ENCODE measurements around the gene ATP11A.
"Not testable (repeated sequence)": the region's sequence is repeated elsewhere in the genome, so short reads cannot be mapped to it uniquely, and the experiment has no call there.

Gene ATP11A

GRCh38 chr13:112872657-112873631 lies 183.1 kb downstream of the ATP11A start:
- not testable (repeated sequence) for H3K9me3 ChIP-seq (ENCODE audit: control insufficient read depth, low read length); H3K4me3 ChIP-seq (ENCODE audit: low read length); H3K4me1 ChIP-seq (ENCODE audit: control insufficient read depth, insufficient read depth, low read length); H3K36me3 ChIP-seq (ENCODE audit: control insufficient read depth, insufficient read depth, low read length, severe bottlenecking); H3K27me3 ChIP-seq (replicated peaks; ENCODE audit: control insufficient read depth, insufficient read depth, low read length); DNase-seq (ENCODE audit: low read depth); H3K9ac ChIP-seq (ENCODE audit: low read length)

GRCh38 chr13:112873851-112874750 lies 184.3 kb downstream of the ATP11A start:
- no peaks in the 10 kb centered on the region for H3K36me3 ChIP-seq (ENCODE audit: control insufficient read depth, insufficient read depth, low read length, severe bottlenecking)
- H3K4me3 ChIP-seq (ENCODE audit: low read length): no peak overlapping the region
- DNase-seq (ENCODE audit: low read depth): peak; percentile 89
- H3K4me1 ChIP-seq (ENCODE audit: control insufficient read depth, insufficient read depth, low read length): peaks cover 4% of the 10 kb centered on the region
- no peaks in the 10 kb centered on the region for H3K27me3 ChIP-seq (replicated peaks; ENCODE audit: control insufficient read depth, insufficient read depth, low read length)
- H3K9me3 ChIP-seq (ENCODE audit: control insufficient read depth, low read length): no peaks in the 10 kb centered on the region
- H3K9ac ChIP-seq (ENCODE audit: low read length): no peak overlapping the region

- no peak overlapping the region for H3K9ac ChIP-seq (ENCODE audit: low read length)
- no peaks in the 10 kb centered on the region for H3K27me3 ChIP-seq (replicated peaks; ENCODE audit: control insufficient read depth, insufficient read depth, low read length)
- H3K4me1 ChIP-seq (ENCODE audit: control insufficient read depth, insufficient read depth, low read length): peaks cover 9% of the 10 kb centered on the region
- H3K9me3 ChIP-seq (ENCODE audit: control insufficient read depth, low read length): no peaks in the 10 kb centered on the region
- DNase-seq (ENCODE audit: low read depth): no peak
- H3K36me3 ChIP-seq (ENCODE audit: control insufficient read depth, insufficient read depth, low read length, severe bottlenecking): no peaks in the 10 kb centered on the region
- H3K4me3 ChIP-seq (ENCODE audit: low read length): no peak overlapping the region
Observed at GRCh38 chr13:112874751-112875300, 185.0 kb downstream of the ATP11A start.

- H3K9me3 ChIP-seq (ENCODE audit: control insufficient read depth, low read length): no peaks in the 10 kb centered on the region
- peaks cover 9% of the 10 kb centered on the region for H3K4me1 ChIP-seq (ENCODE audit: control insufficient read depth, insufficient read depth, low read length)
- no peaks in the 10 kb centered on the region for H3K36me3 ChIP-seq (ENCODE audit: control insufficient read depth, insufficient read depth, low read length, severe bottlenecking)
- H3K27me3 ChIP-seq (replicated peaks; ENCODE audit: control insufficient read depth, insufficient read depth, low read length): no peaks in the 10 kb centered on the region
- H3K4me3 ChIP-seq (ENCODE audit: low read length): no peak overlapping the region
- DNase-seq (ENCODE audit: low read depth): no peak
- H3K9ac ChIP-seq (ENCODE audit: low read length): no peak overlapping the region
Observed at GRCh38 chr13:112875627-112876026, 185.8 kb downstream of the ATP11A start.

GRCh38 chr13:112876305-112877000 lies 186.6 kb downstream of the ATP11A start:
- Histone ChIP-seq H3K27me3 (replicated peaks; ENCODE audit: control insufficient read depth, insufficient read depth, low read length) (no peaks in the 10 kb centered on the region), H3K36me3 (ENCODE audit: control insufficient read depth, insufficient read depth, low read length, severe bottlenecking) (no peaks in the 10 kb centered on the region), H3K4me1 (ENCODE audit: control insufficient read depth, insufficient read depth, low read length) (peaks cover 9% of the 10 kb centered on the region), H3K4me3 (ENCODE audit: low read length) (no peak overlapping the region), H3K9me3 (ENCODE audit: control insufficient read depth, low read length) (no peaks in the 10 kb centered on the region), H3K9ac (ENCODE audit: low read length) (no peak overlapping the region)
- no peak for DNase-seq (ENCODE audit: low read depth)

- Histone ChIP-seq H3K4me3 (ENCODE audit: low read length) (no peak overlapping the region), H3K9me3 (ENCODE audit: control insufficient read depth, low read length) (no peaks in the 10 kb centered on the region), H3K27me3 (replicated peaks; ENCODE audit: control insufficient read depth, insufficient read depth, low read length) (no peaks in the 10 kb centered on the region), H3K36me3 (ENCODE audit: control insufficient read depth, insufficient read depth, low read length, severe bottlenecking) (no peaks in the 10 kb centered on the region), H3K9ac (ENCODE audit: low read length) (no peak overlapping the region), H3K4me1 (ENCODE audit: control insufficient read depth, insufficient read depth, low read length) (peaks cover 9% of the 10 kb centered on the region)
- DNase-seq (ENCODE audit: low read depth): no peak
Observed at GRCh38 chr13:112877066-112877465, 187.2 kb downstream of the ATP11A start.

- no peak overlapping the region for H3K4me3 ChIP-seq (ENCODE audit: low read length)
- H3K9me3 ChIP-seq (ENCODE audit: control insufficient read depth, low read length): no peaks in the 10 kb centered on the region
- DNase-seq (ENCODE audit: low read depth): no peak
- H3K9ac ChIP-seq (ENCODE audit: low read length): no peak overlapping the region
- H3K4me1 ChIP-seq (ENCODE audit: control insufficient read depth, insufficient read depth, low read length): peaks cover 9% of the 10 kb centered on the region
- no peaks in the 10 kb centered on the region for H3K36me3 ChIP-seq (ENCODE audit: control insufficient read depth, insufficient read depth, low read length, severe bottlenecking)
- H3K27me3 ChIP-seq (replicated peaks; ENCODE audit: control insufficient read depth, insufficient read depth, low read length): no peaks in the 10 kb centered on the region
Observed at GRCh38 chr13:112877539-112877938, 187.7 kb downstream of the ATP11A start.

GRCh38 chr13:112877976-112878955 lies 188.4 kb downstream of the ATP11A start:
- H3K36me3 ChIP-seq (ENCODE audit: control insufficient read depth, insufficient read depth, low read length, severe bottlenecking): no peaks in the 10 kb centered on the region

GRCh38 chr13:112879283-112879833 lies 189.5 kb downstream of the ATP11A start:
- Histone ChIP-seq H3K4me3 (ENCODE audit: low read length) (no peak overlapping the region), H3K9me3 (ENCODE audit: control insufficient read depth, low read length) (no peaks in the 10 kb centered on the region), H3K9ac (ENCODE audit: low read length) (no peak overlapping the region), H3K4me1 (ENCODE audit: control insufficient read depth, insufficient read depth, low read length) (peaks cover 9% of the 10 kb centered on the region), H3K27me3 (replicated peaks; ENCODE audit: control insufficient read depth, insufficient read depth, low read length) (no peaks in the 10 kb centered on the region), H3K36me3 (ENCODE audit: control insufficient read depth, insufficient read depth, low read length, severe bottlenecking) (no peaks in the 10 kb centered on the region)
- DNase-seq (ENCODE audit: low read depth): no peak

More at GRCh38 chr13:112877976-112878955, 188.4 kb downstream of the ATP11A start:
- DNase-seq (ENCODE audit: low read depth): no peak
- no peaks in the 10 kb centered on the region for H3K9me3 ChIP-seq (ENCODE audit: control insufficient read depth, low read length)
- no peak overlapping the region for H3K4me3 ChIP-seq (ENCODE audit: low read length)
- H3K4me1 ChIP-seq (ENCODE audit: control insufficient read depth, insufficient read depth, low read length): peaks cover 9% of the 10 kb centered on the region
- no peak overlapping the region for H3K9ac ChIP-seq (ENCODE audit: low read length)
- no peaks in the 10 kb centered on the region for H3K27me3 ChIP-seq (replicated peaks; ENCODE audit: control insufficient read depth, insufficient read depth, low read length)

GRCh38 chr13:112880221-112880641 lies 190.4 kb downstream of the ATP11A start:
- no peaks in the 10 kb centered on the region for H3K36me3 ChIP-seq (ENCODE audit: control insufficient read depth, insufficient read depth, low read length, severe bottlenecking)
- no peak overlapping the region for H3K4me3 ChIP-seq (ENCODE audit: low read length)
- DNase-seq (ENCODE audit: low read depth): no peak
- H3K4me1 ChIP-seq (ENCODE audit: control insufficient read depth, insufficient read depth, low read length): peaks cover 9% of the 10 kb centered on the region
- no peaks in the 10 kb centered on the region for H3K9me3 ChIP-seq (ENCODE audit: control insufficient read depth, low read length)
- no peaks in the 10 kb centered on the region for H3K27me3 ChIP-seq (replicated peaks; ENCODE audit: control insufficient read depth, insufficient read depth, low read length)
- H3K9ac ChIP-seq (ENCODE audit: low read length): no peak overlapping the region
